NOMO-1 treated with dmso at 0.1 percent for 144 hours (cell line): Measurements from ENCODE around the gene NDUFS4.
"Not testable (repeated sequence)": the region's sequence is repeated elsewhere in the genome, so short reads cannot be mapped to it uniquely, and the experiment has no call there.

ENCODE experiments used
- DNase-seq: peaks from one replicate; lab custom pipeline; 2025; ENCODE audit not compliant: unreplicated experiment; lab: John Stamatoyannopoulos, UW

Gene NDUFS4

GRCh38 chr5:53649352-53649751 lies 88.9 kb downstream of the NDUFS4 start:
- no peak for DNase-seq

- not testable (repeated sequence) for DNase-seq
These were observed 100.1 kb downstream of the NDUFS4 start for GRCh38 chr5:53660573-53660972.

- not testable (repeated sequence) for DNase-seq
These were observed 104.9 kb downstream of the NDUFS4 start for GRCh38 chr5:53665313-53665712.

- no peak for DNase-seq
These were observed 107.2 kb downstream of the NDUFS4 start for GRCh38 chr5:53667621-53668020.

DNA sequence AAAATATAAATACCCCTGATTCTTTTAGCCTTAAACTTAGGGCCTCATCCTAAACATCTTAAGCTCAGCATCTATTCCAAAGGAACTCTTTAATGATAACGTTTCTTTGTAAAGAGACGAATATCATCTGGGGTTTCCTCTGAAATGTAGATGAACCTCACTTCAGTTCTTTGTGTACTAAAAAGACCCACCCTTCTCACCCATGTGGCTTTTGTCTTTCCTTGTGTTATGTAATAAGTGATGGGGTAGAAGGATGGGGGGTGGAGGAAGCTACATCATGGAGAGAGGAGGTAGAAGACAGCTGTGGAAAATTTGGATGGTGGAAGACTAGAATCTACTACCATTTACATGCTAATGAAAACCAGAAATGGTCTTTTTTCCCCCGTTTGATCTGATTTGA lies 111.0 kb downstream of the NDUFS4 start:
- no peak for DNase-seq

GRCh38 chr5:53674121-53674520 lies 113.7 kb downstream of the NDUFS4 start:
- no peak for DNase-seq

- DNase-seq = no peak
These were observed 117.2 kb downstream of the NDUFS4 start for GRCh38 chr5:53677632-53678031.

GRCh38 chr5:53678981-53679660 lies 118.7 kb downstream of the NDUFS4 start:
- DNase-seq = no peak

GRCh38 chr5:53681079-53681478 lies 120.6 kb downstream of the NDUFS4 start:
- DNase-seq = no peak

DNA sequence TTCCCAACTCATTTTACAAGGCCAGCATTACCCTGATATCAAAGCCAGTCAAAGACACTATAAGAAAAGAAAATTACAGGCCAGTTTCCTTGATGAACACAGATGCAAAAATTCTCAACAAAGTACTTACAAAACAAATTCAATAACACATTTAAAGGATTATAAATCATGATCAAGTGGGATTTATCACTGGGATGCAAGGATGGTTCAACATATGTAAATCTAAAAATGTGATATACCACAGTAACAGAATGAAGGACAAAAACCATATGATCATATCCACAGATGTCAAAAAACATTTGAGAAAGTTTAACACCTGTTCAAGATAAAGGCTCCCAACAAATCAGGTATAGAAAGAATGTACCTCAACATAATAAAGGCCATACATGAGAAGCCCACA lies 130.6 kb downstream of the NDUFS4 start:
- DNase-seq = no peak

DNA sequence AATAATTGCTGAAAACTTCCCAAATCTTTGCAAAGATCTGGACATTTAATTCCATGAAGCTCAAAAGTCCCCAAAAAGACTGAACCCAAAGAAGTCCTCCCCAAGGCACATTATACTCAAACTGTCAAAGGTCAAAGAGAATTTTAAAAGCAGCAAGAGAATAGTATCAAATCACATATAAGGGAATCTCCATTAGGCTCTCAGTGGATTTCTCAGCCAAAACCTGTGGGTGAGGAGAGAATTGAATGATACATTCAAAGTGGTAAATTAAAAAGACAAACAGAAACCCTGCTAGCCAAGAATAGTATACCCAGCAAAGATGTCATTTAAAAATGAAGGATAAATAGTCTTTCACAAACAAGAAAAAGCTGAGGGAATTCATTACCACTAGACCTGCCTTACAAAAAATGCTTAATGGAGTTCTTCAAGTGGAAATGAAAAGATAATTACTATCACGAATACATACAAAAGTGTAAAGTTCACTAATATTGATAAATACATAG lies 134.1 kb downstream of the NDUFS4 start:
- DNase-seq = no peak

DNA sequence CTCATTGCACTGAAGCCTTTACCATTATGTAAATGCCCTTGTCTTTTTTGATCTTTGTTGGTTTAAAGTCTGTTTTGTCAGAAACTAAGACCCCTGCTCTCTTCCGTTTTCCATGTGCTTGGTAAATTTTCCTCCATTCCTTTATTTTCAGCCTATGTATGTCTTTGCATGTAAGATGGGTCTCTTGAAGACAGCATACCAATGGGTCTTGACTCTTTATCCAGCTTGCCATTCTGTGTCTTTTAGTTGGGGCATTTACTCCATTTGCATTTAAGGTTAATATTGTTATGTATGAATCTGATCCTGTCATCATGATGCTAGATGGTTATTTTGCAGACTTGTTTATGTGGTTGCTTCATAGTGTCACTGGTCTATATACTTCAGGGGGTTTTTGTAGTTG lies 150.0 kb downstream of the NDUFS4 start:
- DNase-seq = not testable (repeated sequence)

GRCh38 chr5:53712327-53712726 lies 151.9 kb downstream of the NDUFS4 start:
- no peak for DNase-seq

- DNase-seq = no peak
These were observed 153.7 kb downstream of the NDUFS4 start for GRCh38 chr5:53713978-53714666.

- no peak for DNase-seq
These were observed 154.2 kb downstream of the NDUFS4 start for GRCh38 chr5:53714667-53715010.

GRCh38 chr5:53726121-53726520 lies 165.7 kb downstream of the NDUFS4 start:
- no peak for DNase-seq

DNA sequence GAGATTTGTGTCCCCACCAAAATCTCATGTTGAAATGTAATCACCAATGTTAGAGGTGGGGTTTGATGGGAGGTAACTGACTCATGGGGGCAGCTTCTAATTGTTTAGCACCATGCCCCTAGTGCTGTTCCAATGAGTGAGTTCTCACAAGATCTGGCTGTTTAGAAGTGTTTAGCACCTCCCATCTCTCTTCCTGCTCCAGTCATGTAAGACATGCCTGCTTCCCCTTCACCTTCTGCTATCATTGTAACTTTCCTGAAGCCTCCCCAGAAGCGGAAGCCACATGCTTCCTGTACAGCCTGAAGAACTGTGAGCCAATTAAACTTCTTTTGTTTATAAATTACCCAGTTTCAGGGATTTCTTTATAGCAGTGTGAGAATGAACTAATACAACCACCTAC lies 170.5 kb downstream of the NDUFS4 start:
- DNase-seq = no peak
